Hair follicular keratinocyte (primary cell): ENCODE results near the gene TRPC6. TPM values are rescaled to one million over a fixed set of nuclear protein-coding genes. Genes with fewer than 3 reads are reported as not detected.

Experiments
- total RNA-seq: library from RNA; depleted of rRNA; stranded (reverse); fragments of >200 nt; gene quantifications from 2 replicates; pipeline ENCODE4 v1.2.3, GENCODE V29; 2015

TRPC6 gene
- 0.23 TPM in 1 of 2 replicates, not detected in the other for total RNA-seq

GRCh38 chr11:101583251-101584128 lies at the start of gene TRPC6:
Gene TRPC6, minus strand, starts transcription at chr11:101584007. Its CDS starts 504 bp downstream, at chr11:101583503.

